HepG2 (cell line): Measurements from ENCODE around the gene CAMSAP2. TPM values are rescaled to one million over a fixed set of nuclear protein-coding genes. Genes with fewer than 3 reads are reported as not detected.
A peak's percentile ranks its signal among the peaks of the same experiment; 100 is the strongest.

ENCODE experiments used
- SOX6 ChIP-seq, 2 experiments: fragments of 450-650 bp in 1 of 2; sonication (generic) in 1 of 2; formaldehyde crosslinking in 1 of 2; IDR thresholded peaks; 2 replicates each; pipeline versions ENCODE4 v1.4.0 to v1.6.1; 2017 to 2020; ENCODE audit warnings: antibody characterized with exemption in 1 of 2, mild to moderate bottlenecking in 1 of 2, missing genetic modification reagents in 1 of 2
- ZFP91 ChIP-seq: sonication (generic); formaldehyde crosslinking; IDR thresholded peaks from 2 replicates; pipeline ENCODE4 v1.9.0; 2022; ENCODE audit warnings: missing genetic modification reagents, mild to moderate bottlenecking, borderline replicate concordance
- ZFX ChIP-seq: sonication (generic); formaldehyde crosslinking; IDR thresholded peaks from 2 replicates; pipeline ENCODE4 v1.4.0; 2020; ENCODE audit warnings: mild to moderate bottlenecking, low read depth, missing genetic modification reagents, moderate library complexity
- ZNF687 ChIP-seq: sonication (generic); formaldehyde crosslinking; IDR thresholded peaks from 2 replicates; pipeline ENCODE4 v1.5.1; 2020; ENCODE audit warnings: mild to moderate bottlenecking, missing genetic modification reagents, moderate library complexity
- polyA plus RNA-seq, 8 experiments: library from polyadenylated mRNA; depleted of rRNA in 3 of 8; stranded (reverse) in 7 of 8; unstranded in 1 of 8; fragments of >200 nt; fragmentation: Illumina TruSeq in 4 of 8; extraction: Trizol in 4 of 8; gene quantifications; 2 replicates each; pipeline versions ENCODE4 v1.2.1 to v1.2.3, GENCODE V29; 2011 to 2016; ENCODE audit warnings: low read depth in 4 of 8, missing spikeins in 1 of 8, mixed read lengths in 1 of 8; ENCODE audit not compliant: insufficient read depth in 1 of 8
- total RNA-seq, 5 experiments: library from RNA; depleted of rRNA; stranded (reverse); fragments of >200 nt; fragmentation: Illumina TruSeq; extraction: Trizol; gene quantifications; 2 replicates each; pipeline ENCODE4 v1.2.3, GENCODE V29; 2016; ENCODE audit warnings: low read depth in 1 of 5

The CAMSAP2 gene
- total and polyA plus RNA-seq, 2 of the 13 experiments (the other 11 are each of a cell fraction or from before 2014, with no cell fraction given), result 3.4 to 8.2 TPM

GRCh38 chr1:200899954-200900867 lies 161.5 kb downstream of the CAMSAP2 start (continued):
- peak; percentile 37; the same call in 1 of the 2 replicates for TF ChIP-seq ZFP91 (CRISPR knock-in tag)
- peak; percentile 7; the same call in 1 of the 2 replicates for TF ChIP-seq ZFX (CRISPR knock-in tag)
- no peak for TF ChIP-seq SOX6 (IDR thresholded peaks at IDR 0.05)
- TF ChIP-seq SOX6 (CRISPR knock-in tag; IDR thresholded peaks at IDR 0.05), result no peak
- TF ChIP-seq ZNF687 (CRISPR knock-in tag), result peak; percentile 3; the same call in 1 of the 2 replicates
